HepG2 (cell line): ENCODE results near the gene NOL12. TPM values are rescaled to one million over a fixed set of nuclear protein-coding genes. Genes with fewer than 3 reads are reported as not detected.
A peak's percentile ranks its signal among the peaks of the same experiment; 100 is the strongest.

Experiments used
- AGO2 ChIP-seq: fragments of 200-400 bp; formaldehyde crosslinking; optimal IDR thresholded peaks from 2 replicates; pipeline ENCODE3; 2017; ENCODE audit warnings: mild to moderate bottlenecking, low read depth, low read length, moderate library complexity
- ARID2 ChIP-seq: sonication (generic); formaldehyde crosslinking; IDR thresholded peaks from 2 replicates; pipeline ENCODE4 v1.8.1; 2022; ENCODE audit warnings: mild to moderate bottlenecking, missing genetic modification reagents, borderline replicate concordance
- CHD4 ChIP-seq: fragments of 200-600 bp; sonication (generic); IDR thresholded peaks from 2 replicates; pipeline ENCODE4 v1.7.0; 2017; ENCODE audit warnings: mild to moderate bottlenecking, low read length, borderline replicate concordance
- CSRNP1 ChIP-seq: sonication (generic); formaldehyde crosslinking; IDR thresholded peaks from 2 replicates; pipeline ENCODE4 v1.8.1; 2023; ENCODE audit warnings: mild to moderate bottlenecking, missing genetic modification reagents
- DNMT1 ChIP-seq: sonication (generic); formaldehyde crosslinking; IDR thresholded peaks from 2 replicates; pipeline ENCODE4 v1.5.1; 2020; ENCODE audit warnings: mild to moderate bottlenecking, missing genetic modification reagents
- KLF16 ChIP-seq, 2 experiments: sonication (generic) in 1 of 2; formaldehyde crosslinking in 1 of 2; IDR thresholded peaks; 2 replicates each; pipeline versions ENCODE4 v1.6.1 to v1.8.0; 2016 to 2023; ENCODE audit warnings: missing genetic modification reagents in 2 of 2, missing compliant biosample characterization in 1 of 2
- NONO ChIP-seq, 2 experiments: fragments of 450-650 bp in 1 of 2; sonication (generic) in 1 of 2; formaldehyde crosslinking in 1 of 2; IDR thresholded peaks in 1 of 2; conservative IDR thresholded peaks in 1 of 2; 2 replicates each; pipeline versions ENCODE4 v1.6.1 to v1.8.0; 2017 to 2022; ENCODE audit warnings: mild to moderate bottlenecking in 1 of 2, missing genetic modification reagents in 1 of 2, moderate library complexity in 1 of 2
- PAX8 ChIP-seq: sonication (generic); formaldehyde crosslinking; IDR thresholded peaks from 2 replicates; pipeline ENCODE4 v1.8.0; 2022; ENCODE audit warnings: mild to moderate bottlenecking, missing genetic modification reagents, borderline replicate concordance
- PBX3 ChIP-seq: sonication (generic); formaldehyde crosslinking; IDR thresholded peaks from 2 replicates; pipeline ENCODE4 v1.8.1; 2023; ENCODE audit warnings: missing genetic modification reagents, inconsistent platforms, borderline replicate concordance
- SIX4 ChIP-seq: sonication (generic); formaldehyde crosslinking; IDR thresholded peaks from 2 replicates; pipeline ENCODE4 v1.4.0; 2020; ENCODE audit warnings: missing genetic modification reagents
- SRSF4 ChIP-seq: fragments of 200-400 bp; formaldehyde crosslinking; IDR thresholded peaks from one replicate; pipeline ENCODE4 v1.6.1; 2018; ENCODE audit warnings: mild to moderate bottlenecking, low read depth, low read length, moderate library complexity; ENCODE audit not compliant: poor library complexity, severe bottlenecking
- TBX2 ChIP-seq: sonication (generic); formaldehyde crosslinking; IDR thresholded peaks from 2 replicates; pipeline ENCODE4 v1.5.0; 2020; ENCODE audit warnings: missing genetic modification reagents, mild to moderate bottlenecking, borderline replicate concordance
- TMF1 ChIP-seq: sonication (generic); formaldehyde crosslinking; IDR thresholded peaks from 2 replicates; pipeline ENCODE4 v1.8.1; 2022; ENCODE audit warnings: low read depth, missing genetic modification reagents
- ZBTB37 ChIP-seq: sonication (generic); formaldehyde crosslinking; IDR thresholded peaks from 2 replicates; pipeline ENCODE4 v1.4.0; 2020; ENCODE audit warnings: mild to moderate bottlenecking, missing genetic modification reagents
- ZNF333 ChIP-seq: sonication (generic); formaldehyde crosslinking; IDR thresholded peaks from 2 replicates; pipeline ENCODE4 v1.4.0; 2020; ENCODE audit warnings: mild to moderate bottlenecking, missing genetic modification reagents, borderline replicate concordance
- ZNF414 ChIP-seq: sonication (generic); formaldehyde crosslinking; IDR thresholded peaks from 2 replicates; pipeline ENCODE4 v1.5.0; 2020; ENCODE audit warnings: missing genetic modification reagents
- ZNF552 ChIP-seq: sonication (generic); formaldehyde crosslinking; IDR thresholded peaks from 2 replicates; pipeline ENCODE4 v1.9.0; 2022; ENCODE audit warnings: missing genetic modification reagents, mild to moderate bottlenecking, borderline replicate concordance
- ZNF574 ChIP-seq: sonication (generic); formaldehyde crosslinking; IDR thresholded peaks from 2 replicates; pipeline ENCODE4 v1.4.0; 2020; ENCODE audit warnings: missing genetic modification reagents
- ZNF616 ChIP-seq: sonication (generic); formaldehyde crosslinking; IDR thresholded peaks from 2 replicates; pipeline ENCODE4 v1.5.0; 2020; ENCODE audit warnings: low read depth, mild to moderate bottlenecking, missing genetic modification reagents
- polyA plus RNA-seq, 8 experiments: library from polyadenylated mRNA; depleted of rRNA in 3 of 8; stranded (reverse) in 7 of 8; unstranded in 1 of 8; fragments of >200 nt; fragmentation: Illumina TruSeq in 4 of 8; extraction: Trizol in 4 of 8; gene quantifications; 2 replicates each; pipeline versions ENCODE4 v1.2.1 to v1.2.3, GENCODE V29; 2011 to 2016; ENCODE audit warnings: low read depth in 4 of 8, missing spikeins in 1 of 8, mixed read lengths in 1 of 8; ENCODE audit not compliant: insufficient read depth in 1 of 8
- total RNA-seq, 5 experiments: library from RNA; depleted of rRNA; stranded (reverse); fragments of >200 nt; fragmentation: Illumina TruSeq; extraction: Trizol; gene quantifications; 2 replicates each; pipeline ENCODE4 v1.2.3, GENCODE V29; 2016; ENCODE audit warnings: low read depth in 1 of 5

Gene NOL12
- total and polyA plus RNA-seq, 2 of the 13 experiments (the other 11 are each of a cell fraction or from before 2014, with no cell fraction given), result 14.3 to 31.4 TPM

- TF ChIP-seq ZNF552 (CRISPR knock-in tag) (no peak), ZNF333 (CRISPR knock-in tag) (no peak), KLF16 (CRISPR knock-in tag; IDR thresholded peaks at IDR 0.05) (no peak; a peak in 1 of 4 replicates), PAX8 (CRISPR knock-in tag) (peak; percentile 72; the same call in 1 of the 2 replicates), NONO (IDR thresholded peaks at IDR 0.05) (no peak), NONO (CRISPR knock-in tag; conservative IDR thresholded peaks at IDR 0.05) (0 out of 2 replicates have a peak, but pooled peaks have one; percentile 24), ZNF574 (CRISPR knock-in tag) (peak; percentile 37; the same call in 1 of the 2 replicates), ARID2 (CRISPR knock-in tag) (no peak), ZNF616 (CRISPR knock-in tag) (peak; percentile 65; the same call in 1 of the 2 replicates), ZNF414 (CRISPR knock-in tag) (no peak), SRSF4 (no peak), DNMT1 (CRISPR knock-in tag) (no peak), SIX4 (CRISPR knock-in tag) (no peak), CSRNP1 (CRISPR knock-in tag) (no peak), PBX3 (CRISPR knock-in tag) (peak; percentile 80; the same call in 1 of the 2 replicates), ZBTB37 (CRISPR knock-in tag) (no peak), CHD4 (no peak), TMF1 (CRISPR knock-in tag) (no peak), TBX2 (CRISPR knock-in tag) (no peak), AGO2 (no peak)
These were observed 27.7 kb upstream of the NOL12 start, which contains the start of gene PDXP (continued) for GRCh38 chr22:37658133-37659065.
